HCT116 (cell line): Measurements from ENCODE around the gene VIPR1. TPM values are rescaled to one million over a fixed set of nuclear protein-coding genes. Genes with fewer than 3 reads are reported as not detected.

Source experiments
- ATAC-seq: fragments of 200-7000 bp; cut with Tn5 transposase; 2 replicates; pipeline ENCODE4 v1.9.1; 2020; ENCODE audit warnings: mild to moderate bottlenecking, moderate library complexity
- BruUV-seq: library from RNA; stranded (reverse); fragments of 400-500 nt; replicated peaks from 2 replicates; lab custom pipeline; 2021; lab: Mats Ljungman, UMichigan
- CTCF ChIA-PET: fragments of 300-600 bp; sonication (Branson Sonifier 250); formaldehyde crosslinking; loops from one replicate; lab custom pipeline; 2021; ENCODE audit warnings: antibody characterized with exemption; lab: Charles Lee
- POLR2A ChIA-PET: fragments of 300-600, 350-600 bp; sonication (Branson Sonifier 250); formaldehyde crosslinking; loops from one replicate; lab custom pipeline; 2021; ENCODE audit warnings: antibody characterized with exemption; lab: Charles Lee
- RAD21 ChIA-PET, 2 experiments: fragments of 300-600 bp; sonication (Branson Sonifier 250); formaldehyde crosslinking; loops; one replicate each; lab custom pipeline; 2023; ENCODE audit warnings: low total read pairs in 2 of 2; ENCODE audit not compliant: uncharacterized antibody in 2 of 2, unreplicated experiment in 2 of 2, low non-redundant PET in 1 of 2; lab: Charles Lee
- DNase-seq: peaks from one replicate; pipeline ENCODE4 v3.0.0-alpha.2; 2010; ENCODE audit warnings: low read depth, low spot score
- H2AFZ ChIP-seq: fragments of 200-600 bp; shearing (Covaris generic), sonication (generic); 2 replicates; pipeline ENCODE4 v1.6.1; 2017; ENCODE audit warnings: low read depth, mixed run types, mixed read lengths, antibody characterized with exemption, low read length; ENCODE audit not compliant: poor library complexity, severe bottlenecking
- H3K27ac ChIP-seq: 2 replicates; pipeline ENCODE4 v1.5.1; 2012; ENCODE audit warnings: low read depth, low read length
- H3K27me3 ChIP-seq: fragments of 200-600 bp; sonication (generic); 2 replicates; pipeline ENCODE4 v1.6.1; 2016; ENCODE audit warnings: mixed run types, low read length, mixed read lengths; ENCODE audit not compliant: insufficient read depth
- H3K36me3 ChIP-seq, 2 experiments: fragments of 200-500 bp in 1 of 2; fragments of 200-600 bp in 1 of 2; sonication (Bioruptor generic) in 1 of 2; sonication (generic) in 1 of 2; 2 replicates each; pipeline versions ENCODE4 v1.5.1 to v1.6.1; 2014 to 2016; ENCODE audit warnings: low read length in 2 of 2, inconsistent platforms in 1 of 2, mixed read lengths in 1 of 2, mixed run types in 1 of 2; ENCODE audit not compliant: insufficient read depth in 2 of 2, control insufficient read depth in 1 of 2
- H3K4me1 ChIP-seq, 2 experiments: fragments of 200-600 bp in 1 of 2; sonication (generic) in 1 of 2; 2 replicates each; pipeline versions ENCODE4 v1.5.1 to v1.6.1; 2012 to 2017; ENCODE audit warnings: low read length in 2 of 2, inconsistent platforms in 1 of 2, mild to moderate bottlenecking in 1 of 2, mixed read lengths in 1 of 2, mixed run types in 1 of 2, moderate library complexity in 1 of 2; ENCODE audit not compliant: insufficient read depth in 2 of 2, control insufficient read depth in 1 of 2
- H3K4me2 ChIP-seq: fragments of 200-600 bp; sonication (generic); 2 replicates; pipeline ENCODE4 v1.6.1; 2017; ENCODE audit warnings: mixed run types, low read length, mixed read lengths
- H3K4me3 ChIP-seq, 2 experiments: fragments of 200-600 bp in 1 of 2; sonication (generic) in 1 of 2; replicated peaks in 1 of 2; 2 replicates each; pipeline ENCODE4 v1.5.1; 2011 to 2016; ENCODE audit warnings: low read length in 2 of 2, control low read depth in 1 of 2, low read depth in 1 of 2, mild to moderate bottlenecking in 1 of 2, mixed read lengths in 1 of 2, mixed run types in 1 of 2
- H3K79me2 ChIP-seq: fragments of 200-600 bp; sonication (generic); 2 replicates; pipeline ENCODE4 v1.6.1; 2017; ENCODE audit warnings: mild to moderate bottlenecking, mixed run types, low read length, moderate library complexity, mixed read lengths; ENCODE audit not compliant: insufficient read depth
- H3K9ac ChIP-seq: fragments of 200-600 bp; sonication (generic); 2 replicates; pipeline ENCODE4 v1.6.1; 2016; ENCODE audit warnings: low read length, mixed read lengths
- H3K9me2 ChIP-seq: fragments of 200-600 bp; sonication (generic), shearing (Covaris generic); 2 replicates; pipeline ENCODE4 v1.6.1; 2017; ENCODE audit warnings: mixed run types, mild to moderate bottlenecking, moderate library complexity; ENCODE audit not compliant: insufficient read depth
- H3K9me3 ChIP-seq, 2 experiments: fragments of 200-500 bp in 1 of 2; fragments of 200-600 bp in 1 of 2; sonication (Bioruptor generic) in 1 of 2; sonication (generic) in 1 of 2; 2 replicates each; pipeline ENCODE4 v1.6.1; 2014 to 2017; ENCODE audit warnings: low read length in 2 of 2, mixed read lengths in 2 of 2, inconsistent platforms in 1 of 2, low read depth in 1 of 2, mild to moderate bottlenecking in 1 of 2, mixed run types in 1 of 2, moderate library complexity in 1 of 2; ENCODE audit not compliant: control insufficient read depth in 1 of 2, insufficient read depth in 1 of 2
- H4K20me1 ChIP-seq: fragments of 200-600 bp; sonication (generic), shearing (Covaris generic); 2 replicates; pipeline ENCODE4 v1.6.1; 2017; ENCODE audit warnings: mixed run types, mild to moderate bottlenecking, moderate library complexity; ENCODE audit not compliant: insufficient read depth
- ATF3 ChIP-seq: IDR thresholded peaks from 2 replicates; pipeline ENCODE4 v1.6.1; 2012
- CTCF ChIP-seq, 3 experiments: fragments of 200-600 bp in 1 of 3; sonication (generic) in 1 of 3; IDR thresholded peaks in 2 of 3; conservative IDR thresholded peaks in 1 of 3; 2 replicates each; pipeline ENCODE4 v1.5.1; 2012 to 2017; ENCODE audit warnings: low read depth in 2 of 3, low read length in 2 of 3, antibody characterized with exemption in 1 of 3, borderline replicate concordance in 1 of 3, control low read depth in 1 of 3, mild to moderate bottlenecking in 1 of 3, mixed read lengths in 1 of 3, mixed run types in 1 of 3, moderate library complexity in 1 of 3; ENCODE audit not compliant: insufficient read depth in 1 of 3
- JUND ChIP-seq: IDR thresholded peaks from 2 replicates; pipeline ENCODE4 v1.6.1; 2012
- POLR2AphosphoS5 ChIP-seq: IDR thresholded peaks from 2 replicates; pipeline ENCODE4 v1.6.1; 2011; ENCODE audit warnings: mild to moderate bottlenecking, low read depth, low read length, moderate library complexity
- SP1 ChIP-seq: IDR thresholded peaks from 2 replicates; pipeline ENCODE4 v1.6.1; 2012; ENCODE audit warnings: low read depth
- SRF ChIP-seq: IDR thresholded peaks from 2 replicates; pipeline ENCODE4 v1.6.1; 2012; ENCODE audit warnings: low read depth
- ZBTB33 ChIP-seq: IDR thresholded peaks from 2 replicates; pipeline ENCODE4 v1.6.1; 2011; ENCODE audit warnings: mild to moderate bottlenecking, low read length, moderate library complexity; ENCODE audit not compliant: insufficient replicate concordance; ENCODE audit errors: extremely low read depth
- ZNF274 ChIP-seq: fragments of 200-500 bp; sonication (Bioruptor generic); IDR thresholded peaks from 2 replicates; pipeline ENCODE4 v1.6.1; 2014; ENCODE audit warnings: mild to moderate bottlenecking, low read depth, low read length, inconsistent platforms
- intact Hi-C: fragments of 100-400 bp; cut with micrococcal nuclease; formaldehyde crosslinking; loops from 2 replicates; pipeline ENCODE4 v1.10.0; 2022
- total RNA-seq: library from RNA; stranded (reverse); gene quantifications from one replicate; pipeline ENCODE4 v1.2.1, GENCODE V29; 2021; ENCODE audit not compliant: unreplicated experiment
- TF ChIP-seq, protein P1 (sequence below): IDR thresholded peaks from 2 replicates; pipeline ENCODE4 v1.6.1; 2012

Gene VIPR1
- total RNA-seq, 1 experiment from 2014 or later, result 9.6 TPM

- Histone ChIP-seq H3K36me3 (no peaks in the 10 kb centered on the region), H3K27ac (no peak overlapping the region), H3K4me1 (peaks cover 15 to 44% of the 10 kb centered on the region in 2 experiments), H4K20me1 (no peaks in the 10 kb centered on the region), H3K4me2 (no peak overlapping the region), H3K79me2 (no peaks in the 10 kb centered on the region), H3K9me3 (no peaks in the 10 kb centered on the region), H3K9ac (no peak overlapping the region), H2AFZ (no peak overlapping the region), H3K4me3 (no peak overlapping the region), H3K9me2 (no peaks in the 10 kb centered on the region), H3K27me3 (no peaks in the 10 kb centered on the region)
- no TSS peak for BruUV-seq
- CTCF ChIA-PET, result no interaction called here
- DNase-seq (no peak), ATAC-seq (no peak)
- RAD21 ChIA-PET, result no interaction called here
- POLR2A ChIA-PET, result no interaction called here
- intact Hi-C loops, result no loop called here
- TF ChIP-seq SP1, result no peak
- TF ChIP-seq JUND, result no peak
- no peak for TF ChIP-seq ATF3
- TF ChIP-seq POLR2AphosphoS5, result no peak
- no peak for TF ChIP-seq CTCF (IDR thresholded peaks at IDR 0.05 in 2 of 3, conservative IDR thresholded peaks at IDR 0.05 in 1 of 3; ENCODE audit: borderline replicate concordance in 1 of 3, insufficient read depth in 1 of 3, low read depth in 2 of 3, low read length in 2 of 3)
- no peak for TF ChIP-seq ZBTB33
- TF ChIP-seq ZNF274, result no peak
- TF ChIP-seq, protein P1, sequence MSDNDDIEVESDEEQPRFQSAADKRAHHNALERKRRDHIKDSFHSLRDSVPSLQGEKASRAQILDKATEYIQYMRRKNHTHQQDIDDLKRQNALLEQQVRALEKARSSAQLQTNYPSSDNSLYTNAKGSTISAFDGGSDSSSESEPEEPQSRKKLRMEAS, result no peak
- TF ChIP-seq SRF, result no peak
Measured at GRCh38 chr3:42505849-42506410, 3.5 kb downstream of the VIPR1 start.
